HuH-7.5 (cell line): ENCODE data around the gene GPC6.
"Not testable (repeated sequence)": the region's sequence is repeated elsewhere in the genome, so short reads cannot be mapped to it uniquely, and the experiment has no call there.

Experiments
- DNase-seq: peaks from one replicate; pipeline ENCODE4 v3.0.0; 2011; ENCODE audit warnings: low spot score

The GPC6 gene

GRCh38 chr13:94302847-94303565 lies 1076.4 kb downstream of the GPC6 start:
- not testable (repeated sequence) for DNase-seq

- DNase-seq = no peak
Observed at GRCh38 chr13:94303644-94304174, 1077.1 kb downstream of the GPC6 start.

- no peak for DNase-seq
Observed at GRCh38 chr13:94305033-94305432, 1078.4 kb downstream of the GPC6 start.

- DNase-seq = no peak
Observed at GRCh38 chr13:94305463-94305862, 1078.9 kb downstream of the GPC6 start.

GRCh38 chr13:94305934-94306333 lies 1079.3 kb downstream of the GPC6 start:
- no peak for DNase-seq

- no peak for DNase-seq
Observed at GRCh38 chr13:94308832-94309231, 1082.2 kb downstream of the GPC6 start.

GRCh38 chr13:94309576-94309975 lies 1083.0 kb downstream of the GPC6 start:
- DNase-seq = no peak

- DNase-seq = no peak
Observed at GRCh38 chr13:94309997-94310855, 1083.6 kb downstream of the GPC6 start.

- DNase-seq = no peak
Observed at GRCh38 chr13:94311893-94312292, 1085.3 kb downstream of the GPC6 start.

GRCh38 chr13:94312511-94313216 lies 1086.1 kb downstream of the GPC6 start:
- no peak for DNase-seq

GRCh38 chr13:94313321-94313910 lies 1086.8 kb downstream of the GPC6 start:
- no peak for DNase-seq

GRCh38 chr13:94313926-94314325 lies 1087.3 kb downstream of the GPC6 start:
- no peak for DNase-seq

GRCh38 chr13:94315188-94315587 lies 1088.6 kb downstream of the GPC6 start:
- DNase-seq = no peak

GRCh38 chr13:94317063-94317491 lies 1090.5 kb downstream of the GPC6 start:
- no peak for DNase-seq

- no peak for DNase-seq
Observed at GRCh38 chr13:94318418-94318817, 1091.8 kb downstream of the GPC6 start.

GRCh38 chr13:94319501-94319900 lies 1092.9 kb downstream of the GPC6 start:
- no peak for DNase-seq

- DNase-seq = no peak
Observed at GRCh38 chr13:94322925-94323763, 1096.5 kb downstream of the GPC6 start.

- no peak for DNase-seq
Observed at GRCh38 chr13:94323764-94324758, 1097.5 kb downstream of the GPC6 start.

GRCh38 chr13:94324767-94325540 lies 1098.3 kb downstream of the GPC6 start:
- DNase-seq = no peak
